HG03378 (cell line): ENCODE data around the gene PSD.
A peak's percentile ranks its signal among the peaks of the same experiment; 100 is the strongest.

ENCODE experiments used
- ATAC-seq: cut with Tn5 transposase; IDR thresholded peaks from one replicate; pipeline ENCODE4 v1.9.1; 2021; ENCODE audit warnings: mild to moderate bottlenecking, moderate library complexity; ENCODE audit not compliant: unreplicated experiment

The PSD gene

GRCh38 chr10:102444851-102445250, 26.3 kb upstream of the PSD start:
- ATAC-seq, result no peak

- no peak for ATAC-seq
Measured at GRCh38 chr10:102438374-102438773, 19.8 kb upstream of the PSD start.

- no peak for ATAC-seq
Measured at GRCh38 chr10:102437515-102437914, 18.9 kb upstream of the PSD start.

DNA sequence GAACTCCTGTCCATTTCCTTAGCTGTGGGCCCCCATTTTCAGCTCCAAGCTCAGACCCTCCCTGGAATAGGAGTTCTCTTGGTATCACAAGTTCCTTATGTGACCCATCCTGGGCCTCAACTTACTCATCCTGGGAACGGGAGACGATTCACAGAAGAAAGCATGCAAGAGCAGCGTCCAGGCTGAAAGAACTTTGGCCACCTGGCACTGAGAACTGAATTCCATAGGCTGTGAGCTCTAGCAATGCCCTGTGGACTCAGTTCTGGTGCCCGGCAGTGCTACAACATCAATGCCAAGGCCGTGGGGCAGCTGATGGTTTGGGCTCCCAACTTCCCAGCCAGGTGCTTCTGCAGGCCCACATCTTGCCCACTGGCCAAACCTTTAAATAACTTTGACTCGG, 17.7 kb upstream of the PSD start:
- no peak for ATAC-seq

DNA sequence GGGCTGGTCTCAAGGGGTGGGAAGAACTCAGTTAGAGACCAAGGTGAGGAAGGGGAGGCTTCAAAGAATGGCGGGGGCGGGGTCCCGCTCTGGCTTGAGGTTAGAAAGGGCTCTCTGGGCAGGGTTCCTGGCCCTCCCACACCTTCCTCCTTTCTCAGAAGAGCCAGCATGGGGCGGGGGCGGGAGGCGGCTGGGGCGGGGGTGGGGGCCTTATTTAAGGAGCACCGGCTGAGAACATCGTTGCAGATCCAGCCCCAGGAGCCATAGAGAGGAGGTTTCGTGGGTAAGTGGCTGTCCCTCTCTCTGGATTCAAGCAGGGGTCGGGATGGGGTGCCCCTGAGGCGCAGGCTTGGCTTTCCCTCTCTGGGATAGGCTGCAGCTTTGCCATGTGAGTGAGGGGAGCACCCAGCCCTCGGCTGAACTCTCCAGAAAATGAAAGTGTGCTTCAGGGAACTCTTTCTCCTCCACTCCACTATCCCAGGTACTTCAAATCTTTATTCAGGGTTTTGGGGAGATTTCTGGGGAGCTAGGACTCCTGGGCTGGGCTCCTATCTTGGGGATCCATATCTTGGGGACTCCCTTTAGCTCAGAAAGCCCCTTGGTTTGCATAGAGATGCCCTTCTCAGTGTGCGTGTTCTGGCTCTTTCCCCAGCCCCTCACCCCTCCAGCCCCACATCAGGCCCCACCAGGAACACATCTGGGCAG, 17.1 kb upstream of the PSD start:
- no peak for ATAC-seq

- ATAC-seq, result no peak
Measured at GRCh38 chr10:102435133-102435497, 16.5 kb upstream of the PSD start.

DNA sequence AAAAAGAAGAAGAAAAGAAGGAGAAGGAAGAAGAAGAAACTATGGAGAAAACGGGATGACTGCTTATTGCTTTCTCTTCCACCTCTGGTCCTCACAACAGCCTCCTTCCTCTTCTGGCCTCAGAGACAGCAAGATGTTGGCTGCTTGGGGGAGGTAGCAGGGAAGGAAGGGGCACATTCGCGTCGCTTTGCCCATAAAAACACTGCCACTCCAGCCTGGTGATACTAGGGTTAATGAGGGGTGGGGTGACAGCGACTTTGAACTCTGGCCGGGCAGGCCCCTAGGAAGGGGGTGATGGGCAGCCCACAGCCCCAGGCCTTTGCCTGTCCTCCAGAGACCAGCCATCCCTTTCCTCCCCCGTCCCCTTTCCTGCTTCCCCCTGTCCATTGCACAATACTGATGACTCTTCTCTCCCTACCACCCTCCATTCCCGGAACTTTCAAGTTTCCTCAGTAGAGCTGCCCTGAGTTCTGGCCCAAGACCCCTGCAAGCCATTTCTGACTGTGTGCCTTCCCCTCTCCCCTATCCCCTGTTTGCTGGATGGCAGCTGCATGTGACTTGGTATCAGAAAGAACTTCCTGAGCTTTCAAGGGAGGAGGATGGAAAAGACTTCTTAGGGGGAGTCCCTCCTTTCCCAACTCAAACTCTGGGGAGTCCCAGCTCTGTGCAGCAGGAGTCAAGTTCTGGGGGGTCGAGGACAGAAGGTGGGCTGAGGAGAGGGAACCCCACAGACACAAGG, 16.0 kb upstream of the PSD start:
- ATAC-seq, result no peak

DNA sequence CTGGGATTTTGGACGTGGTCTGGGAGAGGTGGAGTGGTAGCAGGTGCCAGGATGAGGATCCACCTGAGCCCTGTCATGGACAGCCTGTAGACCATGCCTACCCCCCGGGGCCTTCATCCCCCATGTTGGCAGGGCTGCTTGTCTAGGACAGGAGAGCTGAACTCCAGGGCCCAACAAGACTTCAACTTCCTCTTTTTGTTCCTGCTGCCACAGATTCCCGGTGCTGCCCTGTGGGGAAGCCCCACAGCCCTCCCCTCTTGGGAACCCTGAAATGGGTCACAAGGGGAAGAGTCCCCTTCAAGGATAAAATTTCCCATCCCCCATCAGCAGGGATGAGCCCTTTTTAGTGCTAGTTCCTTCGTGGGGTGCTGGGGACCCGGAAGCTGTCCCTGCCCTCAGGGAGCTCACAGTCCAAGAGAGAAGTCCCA, 15.0 kb upstream of the PSD start:
- no peak for ATAC-seq

- peak; percentile 76 for ATAC-seq
Measured at GRCh38 chr10:102432162-102432950, 13.8 kb upstream of the PSD start, which contains the start of gene CUEDC2. Gene CUEDC2 (minus strand): TSS chr10:102432574. CDS start chr10:102425188, 7,386 bp downstream.

DNA sequence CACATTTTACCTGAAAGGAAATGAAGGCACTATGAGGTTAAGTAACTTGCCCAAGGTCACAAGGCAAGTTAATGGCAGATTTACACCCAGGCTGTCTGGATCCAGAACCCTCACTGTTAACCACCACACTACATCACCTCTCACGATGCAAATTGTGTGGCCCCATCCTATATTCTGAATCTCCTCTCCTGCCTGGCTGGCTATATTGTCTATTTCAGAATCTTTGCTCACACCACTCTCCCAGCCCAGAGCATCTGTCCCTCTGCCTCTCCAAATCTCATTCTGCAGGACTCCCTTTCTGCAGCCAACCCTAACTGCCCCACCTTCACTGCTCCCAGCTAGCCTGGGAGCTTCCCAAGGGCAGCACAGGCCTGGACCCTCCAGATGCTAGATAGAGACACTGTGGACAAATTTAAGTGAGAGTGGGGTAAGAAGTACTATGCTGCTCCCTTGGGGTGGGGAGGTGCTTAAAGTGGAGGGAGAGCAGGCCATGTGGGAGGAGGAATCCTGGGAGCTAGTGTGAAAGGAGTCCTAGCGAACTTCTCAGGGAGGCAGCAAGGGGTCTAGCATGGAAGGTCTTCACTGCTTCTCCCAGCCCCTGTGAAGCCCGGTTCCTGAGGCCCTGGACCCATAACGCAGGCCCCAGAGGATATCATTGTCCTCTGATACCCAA, 13.0 kb upstream of the PSD start:
- ATAC-seq, result no peak

GRCh38 chr10:102429468-102429867, 10.9 kb upstream of the PSD start:
- no peak for ATAC-seq

- no peak for ATAC-seq
Measured at GRCh38 chr10:102426803-102427287, 8.3 kb upstream of the PSD start.

DNA sequence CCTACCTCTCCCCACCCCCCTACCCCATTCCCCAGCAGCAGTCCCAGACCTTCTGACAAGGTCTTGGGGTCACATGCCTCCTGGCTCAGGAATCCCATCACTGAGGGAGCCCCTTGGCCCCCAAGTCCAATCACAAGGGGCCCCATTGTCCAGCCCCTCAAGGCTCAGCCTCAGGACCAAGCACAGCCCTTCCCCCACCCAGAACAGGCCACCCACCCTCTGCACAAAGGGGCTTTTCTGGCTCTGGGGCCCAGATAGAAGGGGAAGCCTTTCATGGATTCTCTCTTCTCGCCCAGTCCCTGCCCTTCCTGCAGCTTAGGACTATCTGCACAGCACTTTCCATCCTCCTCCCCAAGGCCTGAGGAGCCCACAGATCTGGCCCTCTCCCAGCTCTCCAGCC, 6.9 kb upstream of the PSD start:
- ATAC-seq, result no peak

GRCh38 chr10:102424916-102425315, 6.3 kb upstream of the PSD start:
- no peak for ATAC-seq

- ATAC-seq, result no peak
Measured at GRCh38 chr10:102424145-102424544, 5.6 kb upstream of the PSD start.

DNA sequence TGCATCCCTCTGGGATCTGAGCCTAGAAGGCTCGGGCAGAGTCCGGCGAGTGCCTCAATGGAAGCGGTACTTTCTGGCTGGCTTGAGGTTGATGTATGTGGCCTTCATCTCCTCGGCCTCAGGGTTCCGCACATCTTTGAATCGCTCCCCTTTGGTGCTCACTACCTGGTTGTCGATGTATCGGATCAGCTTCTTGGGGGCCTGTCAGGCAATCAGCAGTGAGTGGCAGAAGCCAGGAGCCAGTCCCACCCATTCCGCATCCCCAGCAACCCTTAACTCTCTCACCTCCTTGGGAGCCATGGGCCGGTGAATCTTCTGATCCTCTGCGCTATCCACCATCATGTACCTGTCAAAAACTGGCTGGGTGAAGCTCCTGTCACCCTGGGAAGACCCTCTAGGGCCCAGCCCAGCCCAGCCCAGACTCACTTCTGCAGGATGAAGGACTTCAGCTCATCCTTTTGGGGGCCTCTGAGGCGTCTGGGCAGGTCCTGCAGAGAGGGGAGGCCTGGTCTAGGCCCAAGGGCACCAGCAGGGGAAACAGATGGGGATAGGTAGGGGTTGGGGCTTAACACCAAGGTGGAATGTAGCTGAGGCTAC, 4.9 kb upstream of the PSD start:
- no peak for ATAC-seq

- ATAC-seq, result no peak
Measured at GRCh38 chr10:102422545-102423129, 4.1 kb upstream of the PSD start.

GRCh38 chr10:102421757-102422512, 3.4 kb upstream of the PSD start:
- no peak for ATAC-seq

DNA sequence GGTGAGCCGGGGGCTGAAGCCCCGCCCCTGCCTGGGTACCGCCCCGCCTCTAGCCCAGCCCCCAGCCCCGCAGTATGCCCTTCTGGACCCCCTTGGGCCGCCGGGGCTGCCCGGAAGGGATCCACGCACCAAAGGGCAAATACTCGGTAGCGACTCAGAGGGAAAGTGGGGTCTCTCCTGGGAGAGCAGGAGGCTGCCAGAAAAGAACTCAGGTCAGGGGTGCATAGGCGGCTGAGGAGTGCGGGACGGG, 2.8 kb upstream of the PSD start:
- ATAC-seq, result no peak
